ENCODE data around the gene EIF4G1. TPM values are rescaled to one million over a fixed set of nuclear protein-coding genes. Genes with fewer than 3 reads are reported as not detected.

The EIF4G1 gene
- total RNA-seq, 1 experiment from 2014 or later, result 341 TPM

DNA sequence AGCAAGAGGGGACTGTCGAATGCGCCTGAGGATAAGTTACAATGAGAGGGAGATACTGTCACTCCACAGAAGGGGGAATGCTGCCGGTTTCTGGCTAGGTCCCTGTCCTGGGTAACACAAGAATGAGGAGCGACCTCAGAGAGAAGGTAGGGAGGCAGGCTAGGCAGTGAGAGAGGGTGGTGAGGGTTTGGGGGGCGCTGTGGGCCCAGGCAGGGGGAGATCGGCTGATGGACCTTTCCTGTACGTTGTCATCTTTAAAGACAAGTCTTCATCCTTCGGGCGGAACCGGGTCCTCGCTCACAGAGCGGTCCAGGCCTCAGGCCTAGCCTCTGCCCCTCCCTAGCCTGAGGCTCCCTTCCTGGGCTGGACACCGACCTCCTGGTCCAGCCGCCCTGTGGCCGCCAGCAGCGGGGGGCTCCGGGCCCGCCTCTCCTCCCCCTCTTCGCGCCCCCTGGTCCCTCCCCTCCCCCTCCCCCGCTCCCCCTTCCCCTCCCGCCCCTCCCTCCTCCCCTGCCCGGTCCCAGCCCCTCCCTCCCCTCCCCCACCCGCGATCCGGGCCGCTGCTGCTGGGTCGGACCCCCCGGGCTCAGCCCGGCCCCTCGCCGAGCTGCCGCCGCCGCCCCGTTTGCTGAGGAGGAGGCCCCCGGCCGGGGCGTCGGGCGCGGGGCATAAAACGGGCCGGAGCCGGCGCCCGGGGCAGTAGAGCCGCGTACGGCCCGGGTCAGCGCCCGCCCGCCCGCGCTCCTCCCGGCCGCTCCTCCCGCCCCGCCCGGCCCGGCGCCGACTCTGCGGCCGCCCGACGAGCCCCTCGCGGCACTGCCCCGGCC lies 65.2 kb downstream of the EIF4G1 start, which contains the start of gene CHRD:
Gene CHRD (plus strand): TSS at position 697 of the 827 bp plus-strand sequence. CDS start 265 bp downstream, outside the sequence.
- in situ Hi-C loops (cut with HindIII; ENCODE audit: low sequenced_read_pairs), result no loop called here

DNA sequence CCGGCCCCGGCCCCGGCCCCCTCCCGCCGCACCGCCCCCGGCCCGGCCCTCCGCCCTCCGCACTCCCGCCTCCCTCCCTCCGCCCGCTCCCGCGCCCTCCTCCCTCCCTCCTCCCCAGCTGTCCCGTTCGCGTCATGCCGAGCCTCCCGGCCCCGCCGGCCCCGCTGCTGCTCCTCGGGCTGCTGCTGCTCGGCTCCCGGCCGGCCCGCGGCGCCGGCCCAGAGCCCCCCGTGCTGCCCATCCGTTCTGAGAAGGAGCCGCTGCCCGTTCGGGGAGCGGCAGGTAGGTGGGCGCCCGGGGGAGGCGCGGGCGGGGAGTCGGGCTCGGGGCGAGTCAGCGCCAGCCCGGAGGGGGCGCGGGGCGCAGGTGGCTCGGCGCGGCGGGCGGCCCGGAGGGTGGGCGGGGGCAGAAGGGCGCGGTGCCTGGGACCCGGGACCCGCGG lies 65.8 kb downstream of the EIF4G1 start:
- in situ Hi-C loops (cut with HindIII; ENCODE audit: low sequenced_read_pairs), result no loop called here
- peak; percentile 66 for DNase-seq (ENCODE audit: low spot score)

More for the DNA sequence above, 65.2 kb downstream of the EIF4G1 start, which contains the start of gene CHRD:
- no peak for DNase-seq (ENCODE audit: low spot score)

DNA sequence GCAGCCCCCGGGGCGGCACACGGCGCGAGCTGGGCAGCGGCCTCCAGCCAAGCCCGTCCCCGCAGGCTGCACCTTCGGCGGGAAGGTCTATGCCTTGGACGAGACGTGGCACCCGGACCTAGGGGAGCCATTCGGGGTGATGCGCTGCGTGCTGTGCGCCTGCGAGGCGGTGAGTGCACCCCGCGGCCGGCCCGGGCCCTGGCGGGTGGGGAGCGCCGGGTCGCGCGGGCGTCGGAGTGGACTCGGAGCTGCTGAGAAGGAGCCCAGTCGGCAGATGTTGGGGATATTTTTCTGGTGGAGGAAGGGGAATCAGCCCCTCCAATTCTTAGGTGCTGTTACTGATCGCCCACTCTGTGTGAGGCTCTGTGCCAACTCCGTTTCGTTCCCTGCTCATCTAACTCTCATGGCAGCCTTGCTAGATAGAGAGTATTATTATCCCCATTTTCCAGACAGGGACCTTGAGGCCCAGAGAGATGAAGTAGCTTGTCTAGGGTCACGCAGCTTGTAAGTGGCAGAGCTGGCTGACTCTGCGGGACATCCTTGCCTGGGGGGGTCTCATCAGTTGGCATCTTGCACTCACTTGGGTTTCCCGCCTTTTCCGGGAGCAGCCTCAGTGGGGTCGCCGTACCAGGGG lies 66.3 kb downstream of the EIF4G1 start:
- in situ Hi-C loops (cut with HindIII; ENCODE audit: low sequenced_read_pairs), result no loop called here
- peak; percentile 42 for DNase-seq (ENCODE audit: low spot score)

DNA sequence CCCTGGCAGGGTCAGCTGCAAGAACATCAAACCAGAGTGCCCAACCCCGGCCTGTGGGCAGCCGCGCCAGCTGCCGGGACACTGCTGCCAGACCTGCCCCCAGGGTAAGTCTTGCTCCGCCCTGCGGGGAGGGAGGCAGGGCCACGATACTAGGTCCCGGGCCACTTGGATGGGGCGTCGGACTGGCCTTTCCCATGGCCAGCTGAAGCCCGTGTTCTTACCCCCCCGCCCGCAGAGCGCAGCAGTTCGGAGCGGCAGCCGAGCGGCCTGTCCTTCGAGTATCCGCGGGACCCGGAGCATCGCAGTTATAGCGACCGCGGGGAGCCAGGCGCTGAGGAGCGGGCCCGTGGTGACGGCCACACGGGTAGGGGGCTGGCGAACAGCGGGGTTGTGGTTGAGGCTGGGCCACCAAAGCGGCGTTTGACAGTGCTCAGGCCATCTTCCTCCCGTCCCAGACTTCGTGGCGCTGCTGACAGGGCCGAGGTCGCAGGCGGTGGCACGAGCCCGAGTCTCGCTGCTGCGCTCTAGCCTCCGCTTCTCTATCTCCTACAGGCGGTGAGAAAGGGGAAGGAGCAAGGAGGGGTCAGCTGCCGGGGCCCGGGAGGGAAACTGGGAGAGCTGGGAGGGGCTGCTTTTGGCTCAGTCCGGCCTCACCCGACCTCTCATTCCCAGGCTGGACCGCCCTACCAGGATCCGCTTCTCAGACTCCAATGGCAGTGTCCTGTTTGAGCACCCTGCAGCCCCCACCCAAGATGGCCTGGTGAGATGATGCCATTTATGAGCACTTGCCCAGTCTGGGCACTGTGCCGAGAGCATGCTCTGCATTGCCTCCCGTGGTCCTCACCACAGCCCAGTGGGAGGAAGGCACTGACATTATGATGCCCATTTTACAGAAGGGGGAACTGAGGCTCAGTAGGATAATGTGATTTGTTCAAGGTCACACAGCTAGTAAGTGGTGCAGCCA lies 67.1 kb downstream of the EIF4G1 start:
- peak; percentile 50 for DNase-seq (ENCODE audit: low spot score)
- in situ Hi-C loops (cut with HindIII; ENCODE audit: low sequenced_read_pairs), result no loop called here

DNA sequence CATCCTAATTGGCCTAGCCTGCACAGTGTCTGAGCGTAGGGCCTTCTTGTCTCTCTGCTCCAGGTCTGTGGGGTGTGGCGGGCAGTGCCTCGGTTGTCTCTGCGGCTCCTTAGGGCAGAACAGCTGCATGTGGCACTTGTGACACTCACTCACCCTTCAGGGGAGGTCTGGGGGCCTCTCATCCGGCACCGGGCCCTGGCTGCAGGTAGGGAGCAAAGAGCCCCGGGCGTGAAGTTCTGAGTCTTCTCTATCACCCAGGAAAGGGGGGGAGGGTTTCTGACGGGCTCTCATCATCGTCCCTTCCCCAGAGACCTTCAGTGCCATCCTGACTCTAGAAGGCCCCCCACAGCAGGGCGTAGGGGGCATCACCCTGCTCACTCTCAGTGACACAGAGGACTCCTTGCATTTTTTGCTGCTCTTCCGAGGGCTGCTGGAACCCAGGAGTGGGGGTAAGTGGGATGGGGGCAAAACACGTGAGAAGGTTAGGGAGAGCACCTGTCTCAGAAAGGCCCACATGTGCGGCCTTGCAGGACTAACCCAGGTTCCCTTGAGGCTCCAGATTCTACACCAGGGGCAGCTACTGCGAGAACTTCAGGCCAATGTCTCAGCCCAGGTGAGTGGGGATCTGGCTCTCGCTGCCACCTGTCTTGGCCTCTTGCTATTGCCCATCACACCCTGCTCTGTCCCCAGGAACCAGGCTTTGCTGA lies 68.1 kb downstream of the EIF4G1 start:
- DNase-seq (ENCODE audit: low spot score), result no peak
- in situ Hi-C loops (cut with HindIII; ENCODE audit: low sequenced_read_pairs), result no loop called here

DNA sequence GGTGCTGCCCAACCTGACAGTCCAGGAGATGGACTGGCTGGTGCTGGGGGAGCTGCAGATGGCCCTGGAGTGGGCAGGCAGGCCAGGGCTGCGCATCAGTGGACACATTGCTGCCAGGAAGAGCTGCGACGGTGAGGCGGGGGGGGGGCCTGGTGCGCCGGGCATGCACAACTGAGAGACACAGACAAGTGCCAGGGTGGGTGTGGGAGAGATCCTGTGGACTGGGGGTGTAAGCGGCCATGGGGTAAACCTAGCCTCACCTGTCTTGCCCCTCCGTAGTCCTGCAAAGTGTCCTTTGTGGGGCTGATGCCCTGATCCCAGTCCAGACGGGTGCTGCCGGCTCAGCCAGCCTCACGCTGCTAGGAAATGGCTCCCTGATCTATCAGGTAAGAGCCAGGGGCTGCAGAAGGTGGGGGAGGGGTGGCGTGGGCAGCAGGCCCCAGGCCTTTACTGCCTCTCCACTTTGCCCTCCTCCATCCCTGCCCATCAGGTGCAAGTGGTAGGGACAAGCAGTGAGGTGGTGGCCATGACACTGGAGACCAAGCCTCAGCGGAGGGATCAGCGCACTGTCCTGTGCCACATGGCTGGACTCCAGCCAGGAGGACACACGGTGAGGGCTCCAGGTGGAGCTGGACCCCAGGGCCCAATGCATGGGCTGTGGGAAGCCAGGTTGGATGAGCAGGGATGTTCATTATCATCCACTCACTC lies 68.8 kb downstream of the EIF4G1 start:
- in situ Hi-C loops (cut with HindIII; ENCODE audit: low sequenced_read_pairs), result no loop called here
- DNase-seq (ENCODE audit: low spot score), result peak; percentile 69

DNA sequence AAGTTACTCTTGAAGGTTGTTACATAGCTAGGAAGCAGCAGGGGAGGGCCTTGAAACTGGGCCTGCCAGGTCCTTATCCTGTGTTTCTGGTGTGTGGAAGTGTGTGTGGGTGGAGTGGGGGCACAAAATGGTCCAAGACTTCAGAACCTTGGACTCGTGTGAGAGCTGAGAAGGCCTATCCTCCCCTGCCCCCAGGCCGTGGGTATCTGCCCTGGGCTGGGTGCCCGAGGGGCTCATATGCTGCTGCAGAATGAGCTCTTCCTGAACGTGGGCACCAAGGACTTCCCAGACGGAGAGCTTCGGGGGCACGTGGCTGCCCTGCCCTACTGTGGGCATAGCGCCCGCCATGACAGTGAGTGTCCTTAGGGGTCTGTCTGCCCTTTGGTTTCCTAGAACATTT lies 69.9 kb downstream of the EIF4G1 start:
- DNase-seq (ENCODE audit: low spot score), result no peak
- in situ Hi-C loops (cut with HindIII; ENCODE audit: low sequenced_read_pairs), result no loop called here

Other genes starting within 250 kb of the EIF4G1 start
- not detected in 2 replicates for gene HTR3E, start 217.5 kb upstream of the EIF4G1 start, total RNA-seq (2014; rRNA removed; shearing (Covaris generic))
- gene EIF2B5, start 179.2 kb upstream of the EIF4G1 start, total RNA-seq (2014; rRNA removed; shearing (Covaris generic)), result 64.3 and 64.9 TPM in 2 replicates
- gene DVL3, start 159.2 kb upstream of the EIF4G1 start, total RNA-seq (2014; rRNA removed; shearing (Covaris generic)), result 41.6 and 47.0 TPM in 2 replicates
- 330 and 352 TPM in 2 replicates for gene AP2M1, start 139.8 kb upstream of the EIF4G1 start, total RNA-seq (2014; rRNA removed; shearing (Covaris generic))
- gene ABCF3, start 128.4 kb upstream of the EIF4G1 start, total RNA-seq (2014; rRNA removed; shearing (Covaris generic)), result 47.0 and 63.5 TPM in 2 replicates
- 0.20 and 0.43 TPM in 2 replicates for gene VWA5B2, start 85.0 kb upstream of the EIF4G1 start, total RNA-seq (2014; rRNA removed; shearing (Covaris generic))
- 24.8 and 32.4 TPM in 2 replicates for gene ALG3, start 65.6 kb upstream of the EIF4G1 start, total RNA-seq (2014; rRNA removed; shearing (Covaris generic))
- gene EEF1AKMT4, start 64.9 kb upstream of the EIF4G1 start, total RNA-seq (2014; rRNA removed; shearing (Covaris generic)), result 18.8 and 23.3 TPM in 2 replicates
- gene CAMK2N2, start 53.1 kb upstream of the EIF4G1 start, total RNA-seq (2014; rRNA removed; shearing (Covaris generic)), result 0.25 and 0.37 TPM in 2 replicates
- gene ECE2, start 38.6 kb upstream of the EIF4G1 start, total RNA-seq (2014; rRNA removed; shearing (Covaris generic)), result not detected in 2 replicates
- 629 and 907 TPM in 2 replicates for gene PSMD2, start 15.4 kb upstream of the EIF4G1 start, total RNA-seq (2014; rRNA removed; shearing (Covaris generic))
- gene FAM131A, start 23.0 kb downstream of the EIF4G1 start, total RNA-seq (2014; rRNA removed; shearing (Covaris generic)), result 20.7 and 31.2 TPM in 2 replicates
- 6.7 and 10.7 TPM in 2 replicates for gene CLCN2, start 47.0 kb downstream of the EIF4G1 start, total RNA-seq (2014; rRNA removed; shearing (Covaris generic))
- 136 and 144 TPM in 2 replicates for gene POLR2H, start 47.1 kb downstream of the EIF4G1 start, total RNA-seq (2014; rRNA removed; shearing (Covaris generic))
- 0.12 and 0.20 TPM in 2 replicates for gene THPO, start 63.6 kb downstream of the EIF4G1 start, total RNA-seq (2014; rRNA removed; shearing (Covaris generic))
- 1.4 and 1.8 TPM in 2 replicates for gene CHRD, start 65.4 kb downstream of the EIF4G1 start, total RNA-seq (2014; rRNA removed; shearing (Covaris generic))
- gene EPHB3, start 247.2 kb downstream of the EIF4G1 start, total RNA-seq (2014; rRNA removed; shearing (Covaris generic)), result 2.8 and 3.9 TPM in 2 replicates

Measured in G401 (cell line).